ENCODE measurements around the gene TLCD3B. TPM values are rescaled to one million over a fixed set of nuclear protein-coding genes. Genes with fewer than 3 reads are reported as not detected.

Gene TLCD3B
- total and polyA plus RNA-seq, 9 of the 15 experiments (the other 6 are each of a cell fraction or from before 2014, with no cell fraction given), result 0.10 to 0.52 (median 0.23) TPM; not detected in 4

- no peak for TF ChIP-seq KDM4B (IDR thresholded peaks at IDR 0.05; ENCODE audit: borderline replicate concordance in 2 of 2, low read depth in 1 of 2)
- no peak for TF ChIP-seq FOXO4 (CRISPR knock-in tag; IDR thresholded peaks at IDR 0.05)
- TF ChIP-seq ZNF668 (CRISPR knock-in tag; IDR thresholded peaks at IDR 0.05), result no peak
- no peak for TF ChIP-seq TEAD4 (IDR thresholded peaks at IDR 0.05; ENCODE audit: low read length)
- no peak for TF ChIP-seq TEAD4 (CRISPR knock-in tag; IDR thresholded peaks at IDR 0.05; ENCODE audit: borderline replicate concordance)
- no peak for TF ChIP-seq CCAR2 (IDR thresholded peaks at IDR 0.05; ENCODE audit: low read depth, low read length)
- TF ChIP-seq SRSF9 (IDR thresholded peaks at IDR 0.05; ENCODE audit: borderline replicate concordance, low read depth, low read length), result no peak
- TF ChIP-seq NELFE (IDR thresholded peaks at IDR 0.05; ENCODE audit: insufficient read depth, insufficient read length), result no peak
- no peak for TF ChIP-seq TAF1 (IDR thresholded peaks at IDR 0.05; ENCODE audit: control insufficient read depth, extremely low read depth, insufficient read depth, low read length, severe bottlenecking)
- TF ChIP-seq HCFC1 (IDR thresholded peaks at IDR 0.05; ENCODE audit: low read depth, low read length), result 0 out of 2 replicates have a peak, but pooled peaks have one; percentile 21
- 0 out of 2 replicates have a peak, but pooled peaks have one; percentile 36 for TF ChIP-seq NFIC (IDR thresholded peaks at IDR 0.05)
- TF ChIP-seq ASH1L (IDR thresholded peaks at IDR 0.05; ENCODE audit: borderline replicate concordance, low read depth, partially characterized antibody), result no peak
- TF ChIP-seq HDGF (IDR thresholded peaks at IDR 0.05), result no peak
- no peak for TF ChIP-seq ZNF764 (CRISPR knock-in tag; IDR thresholded peaks at IDR 0.05; ENCODE audit: low read depth)
- peak; percentile 88; the same call in 1 of the 2 replicates for TF ChIP-seq XRCC5 (IDR thresholded peaks at IDR 0.05; ENCODE audit: low read depth, low read length)
- TF ChIP-seq SMC3 (conservative IDR thresholded peaks at IDR 0.05; ENCODE audit: insufficient read depth, low read depth, low read length), result peak; percentile 78
- TF ChIP-seq BACH1 (tag; IDR thresholded peaks at IDR 0.05), result no peak
- no peak for TF ChIP-seq PKNOX1 (IDR thresholded peaks at IDR 0.05)
- TF ChIP-seq MAFF (IDR thresholded peaks at IDR 0.05; ENCODE audit: low read length), result no peak
- no peak for TF ChIP-seq EZH2 (IDR thresholded peaks at IDR 0.05; ENCODE audit: borderline replicate concordance, low read depth, low read length)
- peak; percentile 42; the same call in 1 of the 2 replicates for TF ChIP-seq DEAF1 (CRISPR knock-in tag; IDR thresholded peaks at IDR 0.05)
- no peak for TF ChIP-seq POLR2B (IDR thresholded peaks at IDR 0.05; ENCODE audit: low read depth, partially characterized antibody)
- TF ChIP-seq TCF7 (IDR thresholded peaks at IDR 0.05; ENCODE audit: borderline replicate concordance), result no peak
- TF ChIP-seq ZNF3 (CRISPR knock-in tag; IDR thresholded peaks at IDR 0.05), result no peak
- TF ChIP-seq ZNF347 (CRISPR knock-in tag; IDR thresholded peaks at IDR 0.05; ENCODE audit: low read depth), result no peak
These were observed 1.2 kb upstream of the TLCD3B start (continued) for GRCh38 chr16:30032083-30032819.

Data from K562 (cell line).